ENCODE data around the gene WHRN.
A peak's percentile ranks its signal among the peaks of the same experiment; 100 is the strongest.

The WHRN gene

DNA sequence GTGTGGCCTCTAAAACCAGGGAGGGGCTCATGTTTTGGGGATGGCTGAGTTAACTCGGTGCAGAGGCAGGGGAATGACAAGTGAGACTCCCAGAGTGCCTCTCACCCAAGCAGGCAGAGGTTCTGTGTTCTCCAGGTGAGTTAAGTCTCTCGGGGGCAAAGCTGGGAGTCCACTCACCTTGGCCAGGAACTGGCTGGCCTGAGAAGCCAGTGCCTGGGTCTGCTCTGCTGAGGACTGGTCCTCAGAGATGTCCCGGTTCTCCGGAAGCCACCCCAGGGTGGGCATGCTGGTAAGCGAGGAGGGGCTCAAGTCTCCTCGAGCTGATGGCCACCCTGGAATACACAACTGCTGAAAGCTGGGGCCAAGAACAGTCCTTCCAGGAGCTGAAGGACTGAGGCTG, 137.9 kb downstream of the WHRN start:
- ATAC-seq = no peak
- Mint-ChIP-seq H3K4me1 (peaks cover 89% of the 10 kb centered on the region), H3K4me3 (peak overlapping the region; percentile 47), H3K27ac (peak overlapping the region; percentile 76), H3K36me3 (peaks cover 100% of the 10 kb centered on the region), H3K9me3 (no peaks in the 10 kb centered on the region)
- no peak for DNase-seq (ENCODE audit: low spot score in 2 of 2)

DNA sequence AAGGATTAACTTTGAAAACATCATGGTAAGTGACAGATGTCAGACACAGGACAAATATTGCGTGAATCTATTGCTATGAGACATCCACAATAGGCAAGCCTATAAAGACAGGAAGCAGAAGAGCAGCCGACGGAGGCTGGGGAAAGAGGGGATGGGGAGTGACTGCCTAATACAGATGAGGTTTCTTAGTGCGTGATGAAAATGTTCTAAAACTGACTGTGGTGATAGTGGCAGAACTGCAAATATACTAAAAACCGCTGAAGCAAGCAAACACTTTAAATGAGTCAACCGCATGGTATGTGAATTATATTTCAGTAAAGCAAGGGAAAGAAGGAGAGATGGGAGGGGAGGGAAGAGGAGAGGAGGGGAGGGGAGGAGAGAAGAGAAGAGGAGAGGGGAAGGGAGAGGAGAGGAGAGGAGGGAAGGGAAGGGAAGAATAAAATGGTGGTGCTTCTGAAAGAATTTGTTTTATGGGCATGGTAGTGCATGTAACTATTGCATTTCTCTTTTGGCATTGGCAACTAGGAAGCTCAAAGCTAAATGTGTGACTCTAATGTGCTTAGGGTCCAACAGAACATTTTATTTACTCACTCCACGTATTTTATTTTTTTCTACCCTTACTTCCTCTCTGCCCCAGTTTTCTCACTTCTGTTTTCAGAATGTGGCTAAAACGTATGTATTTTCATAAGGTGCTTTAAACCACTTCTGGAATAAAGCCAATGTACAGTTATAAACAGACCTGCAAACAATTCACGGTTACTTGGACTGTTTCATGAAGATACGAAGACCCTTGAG, 138.7 kb downstream of the WHRN start:
- Mint-ChIP-seq H3K4me1 (peaks cover 82% of the 10 kb centered on the region), H3K36me3 (peaks cover 100% of the 10 kb centered on the region), H3K27ac (peak overlapping the region; percentile 76), H3K4me3 (peak overlapping the region; percentile 47), H3K9me3 (no peaks in the 10 kb centered on the region)
- DNase-seq (ENCODE audit: low spot score in 2 of 2) (no peak), ATAC-seq (peak; percentile 79)

DNA sequence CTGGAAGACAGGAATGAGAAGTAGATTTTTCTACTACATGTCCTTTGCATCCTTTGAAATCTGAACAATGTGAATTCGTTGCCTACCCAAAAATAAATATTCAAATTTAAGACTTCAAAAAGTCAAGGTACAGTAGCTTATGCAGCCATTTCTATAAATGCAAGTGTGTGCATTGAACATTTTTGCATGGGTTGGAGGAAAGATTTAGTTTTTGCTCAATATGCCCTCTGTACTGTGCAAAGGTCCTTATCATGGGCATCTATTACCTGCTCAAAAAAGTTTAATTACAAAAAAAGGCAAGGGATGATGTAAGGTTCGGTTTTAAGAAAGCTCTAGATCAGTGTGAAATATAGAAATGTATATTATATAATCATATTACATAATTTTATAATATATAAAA, 140.1 kb downstream of the WHRN start:
- DNase-seq (ENCODE audit: low spot score in 2 of 2) (no peak), ATAC-seq (no peak)
- peaks cover 85% of the 10 kb centered on the region for H3K4me1 Mint-ChIP-seq
- H3K9me3 Mint-ChIP-seq = no peaks in the 10 kb centered on the region
- no peak overlapping the region for H3K27ac Mint-ChIP-seq
- H3K4me3 Mint-ChIP-seq = no peak overlapping the region
- peaks cover 100% of the 10 kb centered on the region for H3K36me3 Mint-ChIP-seq

DNA sequence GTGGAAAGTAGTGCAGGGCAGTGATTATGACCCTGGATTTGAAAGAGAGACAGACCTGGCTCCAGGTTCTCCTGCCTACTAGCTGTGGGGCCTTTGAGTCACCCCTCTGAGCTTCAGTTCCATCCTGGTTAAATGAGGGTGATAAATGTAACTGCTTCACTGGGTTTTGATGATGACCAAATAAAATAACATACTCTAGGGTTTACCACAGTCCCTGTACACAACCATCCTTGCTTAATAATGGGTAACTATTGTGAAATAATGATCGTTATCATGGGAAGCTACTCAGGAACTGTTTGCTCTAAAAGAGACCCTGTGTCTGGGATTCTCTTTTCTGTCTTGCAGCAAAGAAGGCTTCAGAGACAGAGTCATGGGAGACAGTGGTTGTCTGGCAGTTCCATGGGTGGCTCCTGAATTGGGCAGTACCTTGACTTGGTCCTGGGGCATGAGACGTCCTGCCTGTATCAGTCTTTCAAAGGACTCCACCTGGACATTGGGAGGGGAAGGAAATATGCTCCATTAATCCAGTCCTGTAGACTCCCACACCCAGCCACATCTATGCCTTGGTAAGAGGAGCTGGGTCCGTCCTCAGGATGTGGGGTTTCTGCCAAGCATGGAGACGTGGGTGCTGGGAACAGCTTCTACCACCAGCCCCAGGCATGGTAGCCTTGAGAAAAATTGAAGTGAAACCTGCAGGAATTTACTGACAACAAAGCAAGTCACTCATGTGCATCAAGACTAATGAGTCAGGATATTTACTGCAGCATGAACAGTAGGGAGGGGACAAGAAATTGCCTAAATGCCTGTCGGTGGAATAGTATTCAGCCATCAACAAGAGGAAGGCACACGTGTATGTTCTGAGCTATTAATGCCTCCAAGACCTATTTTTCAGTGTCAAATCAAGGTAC, 140.9 kb downstream of the WHRN start:
- Mint-ChIP-seq H3K27ac (peak overlapping the region; percentile 97), H3K4me1 (peaks cover 85% of the 10 kb centered on the region), H3K9me3 (no peaks in the 10 kb centered on the region), H3K36me3 (peaks cover 100% of the 10 kb centered on the region), H3K4me3 (peak overlapping the region; percentile 57)
- peak; percentile 59 for ATAC-seq
- DNase-seq (ENCODE audit: low spot score in 2 of 2) = no peak

DNA sequence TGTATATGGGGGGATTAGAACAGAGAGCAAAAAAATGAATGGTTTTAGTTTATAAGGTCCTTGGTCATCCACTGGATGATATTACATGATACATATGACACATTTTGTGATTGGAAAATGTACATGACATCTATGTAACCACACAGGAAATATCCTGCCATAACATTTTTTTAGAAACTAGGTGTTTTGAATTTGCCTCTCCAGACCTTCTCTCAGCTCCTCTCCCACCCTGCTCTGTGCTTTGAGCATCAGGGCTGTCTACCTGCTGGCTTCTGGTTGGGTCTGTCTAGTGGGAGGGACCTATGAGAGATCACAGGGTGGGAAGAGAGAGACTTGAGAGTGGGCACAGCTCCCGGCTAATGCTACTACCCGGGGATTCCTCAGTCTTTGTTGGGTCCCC, 141.8 kb downstream of the WHRN start:
- peak overlapping the region; percentile 97 for H3K27ac Mint-ChIP-seq

DNA sequence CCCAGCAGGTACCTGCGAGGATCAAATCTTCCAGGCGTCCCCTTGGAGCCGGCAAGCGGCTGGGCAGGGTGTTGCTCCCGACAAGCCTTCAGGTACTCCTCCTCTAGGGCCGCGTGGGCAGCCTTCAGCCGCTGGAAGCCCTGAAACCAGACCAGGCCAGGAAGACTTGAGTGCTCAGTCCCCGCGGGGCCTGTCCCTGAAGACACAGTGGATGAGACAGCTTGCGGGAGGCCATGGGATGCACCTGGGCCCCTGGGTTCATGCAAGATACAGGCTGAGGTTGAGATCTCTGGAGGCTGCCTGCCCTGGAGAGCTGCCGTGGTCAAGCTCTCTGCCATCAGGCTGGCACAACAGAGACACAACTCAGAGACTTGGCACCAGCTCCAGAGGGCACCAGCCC, 142.9 kb downstream of the WHRN start:
- H3K4me3 Mint-ChIP-seq = no peak overlapping the region
- H3K9me3 Mint-ChIP-seq = no peaks in the 10 kb centered on the region
- ATAC-seq (no peak), DNase-seq (ENCODE audit: low spot score in 2 of 2) (no peak)
- H3K4me1 Mint-ChIP-seq = peaks cover 78% of the 10 kb centered on the region
- H3K36me3 Mint-ChIP-seq = peaks cover 100% of the 10 kb centered on the region
- peak overlapping the region; percentile 97 for H3K27ac Mint-ChIP-seq

More for the DNA sequence above, 141.8 kb downstream of the WHRN start:
- DNase-seq (ENCODE audit: low spot score in 2 of 2) (no peak), ATAC-seq (peak; percentile 53)
- peaks cover 100% of the 10 kb centered on the region for H3K36me3 Mint-ChIP-seq
- peaks cover 79% of the 10 kb centered on the region for H3K4me1 Mint-ChIP-seq
- no peaks in the 10 kb centered on the region for H3K9me3 Mint-ChIP-seq
- peak overlapping the region; percentile 57 for H3K4me3 Mint-ChIP-seq

DNA sequence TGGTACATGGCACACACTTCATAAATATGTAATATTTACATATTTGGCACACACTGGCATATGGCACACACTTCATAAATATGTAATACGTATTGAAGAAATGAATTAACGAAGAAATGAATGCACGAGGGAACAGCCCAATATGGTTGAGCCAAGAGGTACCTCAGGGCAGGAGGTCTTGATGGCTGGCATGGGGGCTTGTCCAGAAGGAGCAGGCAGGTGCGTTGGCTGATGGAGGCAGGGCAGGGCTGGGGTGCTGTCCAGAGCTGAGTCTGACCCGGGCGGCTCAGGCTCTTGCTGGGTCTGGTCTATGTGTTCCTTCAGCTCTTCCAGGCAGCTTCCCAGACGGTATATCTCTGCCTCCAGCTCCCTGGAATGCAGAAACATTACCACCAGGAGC, 143.7 kb downstream of the WHRN start:
- Mint-ChIP-seq H3K9me3 (no peaks in the 10 kb centered on the region), H3K27ac (peak overlapping the region; percentile 97), H3K4me1 (peaks cover 75% of the 10 kb centered on the region), H3K4me3 (no peak overlapping the region), H3K36me3 (peaks cover 100% of the 10 kb centered on the region)
- no peak for DNase-seq (ENCODE audit: low spot score in 2 of 2)
- no peak for ATAC-seq

DNA sequence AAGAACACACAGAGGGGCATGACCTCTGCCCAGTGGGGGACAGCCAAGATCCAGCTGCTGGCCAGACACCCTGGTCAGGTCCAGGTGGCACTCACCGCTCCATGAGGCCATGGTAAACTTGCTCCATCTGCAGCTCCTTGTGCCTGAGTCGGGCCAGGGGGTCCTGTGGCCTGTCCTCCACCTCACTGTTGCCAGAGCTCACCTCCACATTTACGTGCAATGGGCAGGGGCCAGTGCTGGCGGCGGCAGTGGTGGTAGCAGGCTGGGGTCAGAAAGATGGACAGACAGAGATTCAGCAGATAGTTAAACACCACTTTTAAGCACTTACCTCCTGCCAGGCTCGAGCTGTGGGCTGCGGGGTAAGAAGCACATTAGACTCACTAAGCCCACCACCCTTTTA, 145.5 kb downstream of the WHRN start:
- DNase-seq (ENCODE audit: low spot score in 2 of 2) = no peak
- Mint-ChIP-seq H3K9me3 (no peaks in the 10 kb centered on the region), H3K4me1 (peaks cover 66% of the 10 kb centered on the region), H3K27ac (peak overlapping the region; percentile 97), H3K36me3 (peaks cover 100% of the 10 kb centered on the region), H3K4me3 (no peak overlapping the region)
- no peak for ATAC-seq

DNA sequence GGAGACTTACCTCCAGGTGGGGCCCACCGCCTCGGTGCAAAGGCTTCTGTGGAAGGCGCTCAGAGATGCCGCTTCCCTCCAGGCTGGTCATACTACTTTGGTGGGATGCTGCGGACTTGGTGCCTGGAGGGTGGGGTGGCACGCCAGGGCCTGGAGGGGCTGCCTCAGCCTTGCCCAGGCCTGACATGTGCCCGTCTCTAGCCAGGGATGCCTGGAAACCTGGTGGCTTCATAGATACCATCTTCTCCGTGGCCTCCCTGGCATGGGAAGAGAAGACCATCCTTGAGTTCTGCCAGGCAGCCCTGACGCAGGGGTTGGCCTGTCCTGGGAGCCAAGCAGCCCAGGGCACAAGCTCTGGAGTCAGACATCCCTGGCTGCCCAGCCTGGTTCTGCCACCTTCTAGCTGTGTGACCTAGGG, 147.4 kb downstream of the WHRN start:
- Mint-ChIP-seq H3K27ac (peak overlapping the region; percentile 97), H3K36me3 (peaks cover 100% of the 10 kb centered on the region), H3K4me1 (peaks cover 48% of the 10 kb centered on the region), H3K4me3 (no peak overlapping the region), H3K9me3 (no peaks in the 10 kb centered on the region)
- ATAC-seq (no peak), DNase-seq (ENCODE audit: low spot score in 2 of 2) (no peak)

DNA sequence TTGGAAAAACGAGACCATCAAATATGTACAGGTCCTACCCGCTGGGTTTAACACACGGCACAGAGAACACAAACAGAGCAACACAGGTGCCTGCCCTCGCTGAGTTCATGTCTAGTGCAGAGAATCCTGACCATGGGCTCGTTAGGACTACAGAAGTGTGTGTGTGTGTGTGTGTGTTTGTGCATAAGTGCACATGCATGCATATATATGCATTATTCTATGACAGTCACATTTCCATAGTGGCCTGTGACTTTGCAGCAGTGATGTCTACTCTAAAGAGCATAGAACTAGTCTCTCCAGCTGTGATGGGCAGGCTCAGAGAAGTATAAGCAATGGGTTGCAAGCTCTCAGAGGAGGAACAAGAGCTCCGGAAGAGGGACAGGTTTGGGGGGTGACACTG, 147.9 kb downstream of the WHRN start:
- H3K36me3 Mint-ChIP-seq = peaks cover 100% of the 10 kb centered on the region
- H3K4me3 Mint-ChIP-seq = no peak overlapping the region
- ATAC-seq (no peak), DNase-seq (ENCODE audit: low spot score in 2 of 2) (no peak)
- peak overlapping the region; percentile 97 for H3K27ac Mint-ChIP-seq
- no peaks in the 10 kb centered on the region for H3K9me3 Mint-ChIP-seq
- H3K4me1 Mint-ChIP-seq = peaks cover 45% of the 10 kb centered on the region

DNA sequence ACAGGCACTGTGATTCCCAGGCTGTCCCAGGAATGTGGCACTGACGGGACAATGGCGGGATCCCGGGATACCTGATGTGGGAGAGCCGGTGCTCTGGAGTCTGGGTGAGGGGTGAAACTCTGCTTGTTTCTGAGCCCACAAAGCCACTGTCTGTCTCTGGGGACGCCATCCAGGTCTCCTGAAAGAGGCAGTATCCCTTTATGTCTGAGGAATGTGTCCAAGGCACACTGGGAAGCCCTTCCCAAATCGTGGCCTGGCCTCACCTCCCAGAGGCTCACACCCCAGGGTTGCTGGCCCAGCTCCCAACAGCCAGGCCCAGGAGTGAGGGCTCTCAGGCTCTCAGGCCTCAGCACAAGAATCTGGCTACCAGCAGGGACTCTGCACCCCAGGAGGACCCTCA, 148.5 kb downstream of the WHRN start:
- Mint-ChIP-seq H3K4me3 (no peak overlapping the region), H3K9me3 (no peaks in the 10 kb centered on the region), H3K4me1 (peaks cover 45% of the 10 kb centered on the region), H3K27ac (peak overlapping the region; percentile 97), H3K36me3 (peaks cover 100% of the 10 kb centered on the region)
- DNase-seq (ENCODE audit: low spot score in 2 of 2) (no peak), ATAC-seq (no peak)

DNA sequence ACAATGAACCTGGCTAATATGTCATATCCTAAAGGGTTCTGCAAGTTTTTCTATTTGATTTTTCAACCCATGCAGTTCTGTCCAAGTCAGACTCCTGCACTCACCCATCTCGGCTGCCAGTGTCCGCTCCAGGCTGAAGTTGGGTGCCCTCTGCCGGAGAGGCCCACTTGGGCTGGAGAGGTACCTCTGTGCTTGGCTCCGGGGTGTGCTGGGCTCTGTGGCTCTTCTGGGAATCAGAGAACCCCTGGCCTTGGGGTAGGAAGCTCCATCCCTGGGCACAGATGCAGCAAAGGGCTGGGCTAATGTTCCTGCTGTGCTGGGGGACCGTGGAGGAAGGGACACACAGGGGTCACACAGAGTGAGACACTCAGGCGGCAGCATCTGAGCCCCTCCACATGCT, 149.5 kb downstream of the WHRN start:
- Mint-ChIP-seq H3K27ac (peak overlapping the region; percentile 97), H3K9me3 (no peaks in the 10 kb centered on the region), H3K36me3 (peaks cover 100% of the 10 kb centered on the region), H3K4me3 (no peak overlapping the region), H3K4me1 (peaks cover 43% of the 10 kb centered on the region)
- DNase-seq (ENCODE audit: low spot score in 2 of 2) (no peak), ATAC-seq (no peak)

Measured in stimulated activated effector memory CD8-positive, alpha-beta T cell treated with anti-CD3 and anti-CD28 coated beads, Interleukin-12 subunit alpha, Interleukin-12 subunit beta, amount 100 ng/mL, for 72 hours (primary cell).